ENCODE data around the gene KLHL42. TPM values are rescaled to one million over a fixed set of nuclear protein-coding genes. Genes with fewer than 3 reads are reported as not detected.

KLHL42 gene
- total and polyA plus RNA-seq, 8 donors = 10.7 to 21.3 (median 15.1) TPM

DNA sequence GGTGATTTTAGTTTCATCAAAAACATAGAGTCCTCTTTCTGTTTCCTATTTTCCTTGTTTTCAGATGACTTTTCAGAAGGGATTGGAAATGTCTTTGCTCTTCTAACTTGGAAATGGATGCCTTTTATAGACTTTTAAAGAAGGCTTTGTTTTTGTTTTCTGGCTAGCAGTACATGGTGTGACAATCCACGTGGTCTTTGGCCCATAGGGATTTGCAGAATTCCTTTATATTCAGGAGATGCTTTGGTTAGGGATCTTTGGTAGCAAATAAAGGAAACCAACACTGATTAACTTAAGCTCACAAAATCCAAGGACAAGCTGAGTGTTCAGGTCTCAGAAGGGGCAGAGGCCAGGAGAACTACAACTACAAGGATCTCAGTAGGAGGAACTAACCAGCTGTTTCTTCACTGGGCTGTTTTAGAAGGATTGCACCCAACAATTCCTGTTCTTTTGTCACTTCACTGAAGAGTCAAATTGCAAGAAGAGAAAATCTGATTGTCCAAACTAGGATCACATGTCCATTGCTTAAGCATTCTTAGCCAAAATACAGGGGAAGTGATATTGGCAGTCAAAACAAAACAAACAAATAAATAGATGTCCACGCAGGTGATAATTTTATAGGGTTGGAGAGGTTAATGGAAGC lies 58.6 kb downstream of the KLHL42 start:
- intact Hi-C loops (cut with DNase I) = no loop called here
- H3K4me3 ChIP-seq = no peak overlapping the region
- H3K27me3 ChIP-seq = no peaks in the 10 kb centered on the region
- DNase-seq (no peak), ATAC-seq (no peak), FAIRE-seq (no peak)
- 57 to 65% methylated on average over 2 of the region's 2 CpGs for WGBS, 2 donors
- H3K36me3 ChIP-seq = no peaks in the 10 kb centered on the region
- TF ChIP-seq, protein P1, sequence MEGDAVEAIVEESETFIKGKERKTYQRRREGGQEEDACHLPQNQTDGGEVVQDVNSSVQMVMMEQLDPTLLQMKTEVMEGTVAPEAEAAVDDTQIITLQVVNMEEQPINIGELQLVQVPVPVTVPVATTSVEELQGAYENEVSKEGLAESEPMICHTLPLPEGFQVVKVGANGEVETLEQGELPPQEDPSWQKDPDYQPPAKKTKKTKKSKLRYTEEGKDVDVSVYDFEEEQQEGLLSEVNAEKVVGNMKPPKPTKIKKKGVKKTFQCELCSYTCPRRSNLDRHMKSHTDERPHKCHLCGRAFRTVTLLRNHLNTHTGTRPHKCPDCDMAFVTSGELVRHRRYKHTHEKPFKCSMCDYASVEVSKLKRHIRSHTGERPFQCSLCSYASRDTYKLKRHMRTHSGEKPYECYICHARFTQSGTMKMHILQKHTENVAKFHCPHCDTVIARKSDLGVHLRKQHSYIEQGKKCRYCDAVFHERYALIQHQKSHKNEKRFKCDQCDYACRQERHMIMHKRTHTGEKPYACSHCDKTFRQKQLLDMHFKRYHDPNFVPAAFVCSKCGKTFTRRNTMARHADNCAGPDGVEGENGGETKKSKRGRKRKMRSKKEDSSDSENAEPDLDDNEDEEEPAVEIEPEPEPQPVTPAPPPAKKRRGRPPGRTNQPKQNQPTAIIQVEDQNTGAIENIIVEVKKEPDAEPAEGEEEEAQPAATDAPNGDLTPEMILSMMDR (IDR thresholded peaks at IDR 0.05) = no peak
- no peak overlapping the region for H3K27ac ChIP-seq
- no peaks in the 10 kb centered on the region for H3K9me3 ChIP-seq
- peaks cover 0 to under 1% (median under 1%) of the 10 kb centered on the region in 3 donors for H3K4me1 ChIP-seq

DNA sequence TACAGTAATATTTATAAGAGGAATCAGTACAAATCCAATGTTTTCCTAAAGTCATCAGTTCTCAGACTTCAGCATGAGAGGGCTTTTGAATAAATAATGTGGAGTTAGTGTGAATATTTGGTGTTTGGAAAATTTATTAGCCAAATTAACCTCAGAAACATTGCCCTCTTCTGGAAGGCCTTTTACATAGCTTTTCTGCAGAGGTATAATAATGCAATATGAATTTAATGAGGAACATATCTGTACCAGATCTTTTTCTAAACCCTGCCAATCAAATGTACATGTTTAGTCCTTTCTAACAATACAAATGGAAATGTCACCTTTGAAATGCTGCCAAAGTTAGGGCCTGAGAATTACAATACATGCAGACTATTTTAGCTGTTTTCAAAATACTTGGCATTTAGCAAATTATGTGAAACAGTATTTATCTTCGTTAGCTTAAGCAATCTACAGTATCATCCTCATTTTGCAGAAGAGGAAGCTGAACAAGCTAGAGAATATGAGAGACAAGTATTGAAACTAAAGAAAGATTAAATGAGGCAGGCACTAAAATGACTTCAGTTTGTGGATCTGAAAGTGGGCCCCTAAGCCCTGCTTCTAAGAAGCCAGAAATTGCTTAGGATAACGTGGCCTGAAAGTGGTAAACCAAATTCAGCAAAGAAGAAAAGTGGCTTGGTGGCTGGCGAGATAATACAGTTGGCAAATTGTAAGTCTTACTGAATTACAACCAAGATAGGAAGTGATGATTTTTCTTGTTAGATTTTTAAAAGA lies 60.4 kb downstream of the KLHL42 start:
- no peak overlapping the region for H3K27ac ChIP-seq
- TF ChIP-seq, protein P1 (IDR thresholded peaks at IDR 0.05) = no peak
- no peaks in the 10 kb centered on the region for H3K36me3 ChIP-seq
- no peaks in the 10 kb centered on the region for H3K9me3 ChIP-seq
- H3K27me3 ChIP-seq = no peaks in the 10 kb centered on the region
- FAIRE-seq (no peak), ATAC-seq (no peak), DNase-seq (no peak)
- intact Hi-C loops (cut with DNase I) = no loop called here
- no peak overlapping the region for H3K4me3 ChIP-seq
- 73 to 85% methylated on average over 3 of the region's 3 CpGs for WGBS, 2 donors
- H3K4me1 ChIP-seq = peaks cover 0 to 6% (median 5%) of the 10 kb centered on the region in 3 donors

DNA sequence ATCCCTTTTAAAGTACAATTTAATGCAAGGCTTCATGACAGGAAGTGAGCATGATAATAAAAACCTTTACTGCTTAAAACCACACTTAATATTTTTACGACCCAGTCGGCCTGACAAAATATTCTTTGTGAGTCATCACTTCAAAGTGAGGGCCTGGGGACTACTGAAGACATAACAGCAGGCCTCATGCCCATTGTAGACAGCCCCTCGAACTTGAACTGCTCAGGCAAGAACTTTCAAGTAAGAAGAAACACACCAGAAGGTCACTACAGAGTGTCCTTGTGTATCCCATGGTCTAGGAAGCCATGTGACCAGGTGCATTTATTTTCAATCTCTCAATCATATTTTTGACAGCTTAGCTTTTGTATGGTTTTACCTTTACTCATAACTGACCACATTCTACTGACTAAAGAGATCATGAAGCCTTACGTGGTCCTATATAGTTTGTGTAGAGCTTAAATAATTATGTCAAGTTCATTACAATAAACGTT lies 61.4 kb downstream of the KLHL42 start:
- WGBS, 2 donors = 67 to 68% methylated on average over 5 of the region's 5 CpGs
- Histone ChIP-seq H3K27me3 (no peaks in the 10 kb centered on the region), H3K4me1 (peaks cover 0 to 6% (median 5%) of the 10 kb centered on the region in 3 donors), H3K4me3 (no peak overlapping the region), H3K27ac (no peak overlapping the region), H3K36me3 (no peaks in the 10 kb centered on the region), H3K9me3 (no peaks in the 10 kb centered on the region)
- DNase-seq (no peak), FAIRE-seq (no peak), ATAC-seq (no peak)
- intact Hi-C loops (cut with DNase I) = no loop called here
- TF ChIP-seq, protein P1 (IDR thresholded peaks at IDR 0.05) = no peak

DNA sequence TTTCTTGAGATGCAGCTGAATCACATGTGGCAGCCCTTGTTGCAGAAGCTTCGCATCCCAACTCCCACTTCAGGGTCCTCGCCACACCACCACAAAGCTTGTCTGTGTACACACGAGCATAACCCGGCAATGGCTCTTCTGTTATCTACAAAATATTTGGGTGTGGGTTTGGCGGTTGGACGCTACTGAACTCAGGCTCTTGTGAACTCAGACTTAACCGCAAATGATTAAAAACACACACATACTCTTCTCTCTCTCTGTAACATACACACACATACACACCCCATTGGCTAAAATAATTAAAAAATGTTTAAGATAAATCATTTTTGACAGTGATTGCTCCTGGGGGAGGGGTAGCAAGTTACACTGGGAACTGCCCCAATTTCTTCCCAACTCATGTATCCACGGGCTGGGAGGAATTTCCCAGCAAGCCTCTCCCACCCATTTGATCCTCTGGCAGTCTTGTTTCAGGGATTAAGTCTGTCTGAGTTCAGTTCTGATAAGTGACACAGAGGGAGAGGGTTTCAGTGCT lies 63.7 kb downstream of the KLHL42 start:
- Histone ChIP-seq H3K27me3 (no peaks in the 10 kb centered on the region), H3K36me3 (no peaks in the 10 kb centered on the region), H3K4me1 (peaks cover 0 to 6% (median 5%) of the 10 kb centered on the region in 3 donors), H3K9me3 (no peaks in the 10 kb centered on the region), H3K27ac (peak overlapping the region in 2 of 4 donors; percentile 22 to 33), H3K4me3 (peak overlapping the region in 1 of 4 donors; percentile 14)
- intact Hi-C loops (cut with DNase I) = no loop called here
- DNase-seq (peak in 1 of 6 donors; percentile 30), ATAC-seq (peak in 3 of 4 donors; percentile 24 to 55 (median 53)), FAIRE-seq (no peak)
- WGBS, 2 donors = 53 to 60% methylated on average over 8 of the region's 8 CpGs
- TF ChIP-seq, protein P1 (IDR thresholded peaks at IDR 0.05) = no peak
